HG03432 (cell line): ENCODE measurements around the gene DCUN1D3.
"Not testable (repeated sequence)": the region's sequence is repeated elsewhere in the genome, so short reads cannot be mapped to it uniquely, and the experiment has no call there.

Source experiments
- ATAC-seq: cut with Tn5 transposase; IDR thresholded peaks from one replicate; pipeline ENCODE4 v1.9.1; 2021; ENCODE audit warnings: mild to moderate bottlenecking, moderate library complexity; ENCODE audit not compliant: unreplicated experiment

DCUN1D3 gene

GRCh38 chr16:20838240-20838639, 61.9 kb downstream of the DCUN1D3 start:
- peak; percentile 47 for ATAC-seq

DNA sequence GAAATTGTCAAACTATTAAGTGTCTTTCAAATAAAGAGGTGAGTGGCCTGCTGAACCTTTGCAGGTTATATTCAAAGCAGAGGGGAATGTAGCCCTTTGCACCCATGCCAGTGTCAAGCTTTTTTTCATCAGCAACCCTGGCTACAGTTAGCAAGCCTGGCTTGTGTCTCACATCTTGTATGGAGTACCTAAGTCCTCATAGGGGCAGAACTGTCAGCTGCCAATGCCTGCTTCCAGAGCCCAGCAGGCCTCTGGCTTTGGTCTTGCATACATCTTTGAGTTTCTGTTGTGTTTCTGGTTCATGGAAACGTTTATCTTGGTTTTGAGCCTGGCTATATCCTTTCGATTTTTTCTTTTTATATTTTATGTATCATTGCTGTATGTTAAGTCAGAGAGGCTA, 67.1 kb downstream of the DCUN1D3 start:
- no peak for ATAC-seq

GRCh38 chr16:20830372-20830771, 69.8 kb downstream of the DCUN1D3 start:
- no peak for ATAC-seq

- ATAC-seq = no peak
Observed at GRCh38 chr16:20829536-20829935, 70.6 kb downstream of the DCUN1D3 start.

GRCh38 chr16:20826039-20826566, 74.1 kb downstream of the DCUN1D3 start:
- no peak for ATAC-seq

DNA sequence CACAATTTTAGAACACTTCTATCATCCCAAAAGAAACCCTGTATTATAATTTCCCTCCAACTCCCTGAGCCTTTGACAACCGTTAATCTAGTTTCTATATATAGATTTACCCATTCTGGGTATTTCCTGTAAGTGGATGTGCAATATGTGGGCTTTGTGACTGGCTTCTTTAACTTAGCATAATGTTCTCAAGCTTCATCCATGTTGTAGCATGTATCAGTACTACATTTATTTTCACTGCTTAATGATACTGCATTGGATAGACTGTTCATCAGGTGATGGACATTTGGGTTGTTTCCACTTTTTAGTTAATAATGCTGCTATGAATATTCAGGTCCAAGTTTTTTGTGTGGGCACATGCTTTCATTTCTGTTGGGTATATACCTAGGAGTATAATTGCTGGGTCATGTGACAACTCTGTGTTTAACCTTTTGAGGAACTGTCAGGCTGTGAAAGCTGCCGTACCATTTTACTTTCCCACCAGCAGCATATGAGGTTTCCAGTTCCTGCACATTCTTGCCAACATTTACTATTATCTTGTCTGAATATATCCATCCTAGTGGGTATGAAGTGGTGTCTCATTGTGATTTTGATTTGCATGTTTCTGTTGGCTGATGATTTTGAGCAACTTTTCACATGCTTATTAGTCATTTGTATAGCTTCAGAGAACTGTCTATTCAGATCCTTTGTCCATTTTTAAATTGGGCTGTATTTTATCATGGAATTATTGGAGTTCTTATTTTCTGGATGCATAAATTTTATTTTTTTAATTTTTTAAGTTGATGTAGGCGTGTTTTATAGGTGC, 77.4 kb downstream of the DCUN1D3 start:
- ATAC-seq = no peak

GRCh38 chr16:20821682-20822081, 78.5 kb downstream of the DCUN1D3 start:
- ATAC-seq = no peak

- ATAC-seq = no peak
Observed at GRCh38 chr16:20818929-20819585, 81.1 kb downstream of the DCUN1D3 start.

GRCh38 chr16:20814784-20815183, 85.4 kb downstream of the DCUN1D3 start:
- ATAC-seq = no peak

DNA sequence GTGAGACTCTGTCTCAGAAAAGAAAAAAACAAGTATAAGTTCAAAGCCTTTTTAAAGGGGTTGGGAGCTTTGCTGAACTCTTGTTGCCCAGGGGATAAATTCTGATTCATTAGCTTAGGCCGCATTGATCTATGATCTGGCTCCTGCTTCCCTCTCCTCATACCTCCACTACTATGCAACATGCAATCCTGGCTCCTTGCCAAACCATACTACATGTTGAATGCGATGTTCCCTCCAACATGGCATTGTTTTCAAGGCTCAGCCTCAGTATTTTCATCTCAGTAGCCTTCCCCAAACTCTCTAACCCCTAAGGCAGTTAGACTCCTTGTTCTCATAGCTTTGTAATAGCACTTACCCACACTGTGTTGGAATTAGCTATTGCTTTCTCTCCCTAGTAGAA, 87.6 kb downstream of the DCUN1D3 start:
- ATAC-seq = no peak

GRCh38 chr16:20811889-20812439, 88.2 kb downstream of the DCUN1D3 start:
- no peak for ATAC-seq

GRCh38 chr16:20807862-20808261, 92.3 kb downstream of the DCUN1D3 start:
- ATAC-seq = no peak

DNA sequence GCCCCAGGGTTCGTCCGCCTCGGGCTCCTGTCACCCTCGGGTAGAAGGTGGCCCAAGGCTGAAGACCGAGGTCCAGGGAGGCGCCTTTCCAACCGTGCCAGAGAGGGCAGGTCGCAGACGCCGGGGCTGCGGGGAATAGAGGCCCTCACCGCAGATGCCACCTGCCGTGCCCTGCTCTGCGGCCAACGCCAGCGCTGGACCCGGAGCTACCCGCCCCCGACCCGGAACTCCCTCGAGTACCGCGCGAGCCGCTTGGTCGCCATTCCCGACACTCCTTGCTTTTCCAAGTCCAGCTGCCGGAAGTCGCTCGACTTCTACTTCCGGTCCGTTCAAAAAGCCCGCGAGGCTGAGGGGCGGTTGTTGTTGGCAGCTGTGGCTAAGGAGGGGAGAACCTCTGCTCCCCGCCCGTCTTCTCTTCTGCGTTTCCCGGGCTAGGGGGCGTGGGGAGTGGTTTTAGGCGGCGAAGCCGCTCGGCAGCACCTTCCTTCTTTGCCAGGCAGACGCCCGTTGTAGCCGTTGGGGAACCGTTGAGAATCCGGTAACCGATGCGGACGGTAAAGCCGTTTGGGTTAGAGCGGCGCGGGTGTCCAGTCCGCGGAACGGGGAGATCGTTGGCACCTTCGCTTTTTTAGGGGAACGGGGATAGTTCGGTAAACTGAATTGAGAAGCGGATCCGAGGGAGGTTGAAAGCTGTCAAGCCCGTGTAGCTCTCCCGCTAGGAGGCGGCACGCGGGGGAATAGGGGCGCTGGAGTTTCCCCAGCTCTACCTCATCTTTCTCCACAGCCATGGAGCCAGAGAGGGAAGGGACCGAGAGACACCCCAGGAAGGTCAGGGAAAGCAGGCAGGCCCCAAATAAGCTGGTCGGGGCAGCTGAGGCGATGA, 93.7 kb downstream of the DCUN1D3 start, which contains the start of the genes ERI2 and REXO5:
TSS of gene ERI2 (minus strand) at position 305 of the 883 bp plus-strand sequence. CDS start at position 263, 42 bp downstream.
TSS of gene REXO5 (plus strand) at position 360 of the 883 bp plus-strand sequence. CDS start at position 787, 427 bp downstream.
- ATAC-seq = peak; percentile 85

DNA sequence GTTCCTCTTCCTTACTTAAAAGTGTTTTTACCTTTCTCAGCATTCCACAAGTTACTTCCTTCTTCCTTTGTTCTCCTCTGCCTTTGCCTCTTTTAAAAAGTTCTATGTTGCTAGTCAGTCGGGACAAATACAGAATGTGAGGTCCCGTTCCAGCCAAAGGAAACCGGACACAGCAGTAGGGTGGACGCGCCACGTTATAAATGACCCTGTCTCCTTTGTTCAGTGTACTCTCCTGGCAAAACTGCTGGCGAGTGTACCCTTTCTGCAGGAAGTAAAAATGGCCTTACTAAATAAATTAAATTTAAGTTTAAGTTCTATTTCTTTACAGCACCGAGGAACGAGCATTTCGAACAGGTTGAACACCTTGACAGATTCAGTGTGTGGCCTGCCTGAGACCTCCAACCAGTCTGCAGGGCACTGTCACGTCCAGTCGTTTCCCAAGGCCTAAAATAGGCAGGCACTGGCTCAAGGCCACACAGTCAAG, 94.4 kb downstream of the DCUN1D3 start:
- ATAC-seq = not testable (repeated sequence)
